Neural cell (in vitro differentiated cells): ENCODE measurements around the gene COL25A1. TPM values are rescaled to one million over a fixed set of nuclear protein-coding genes. Genes with fewer than 3 reads are reported as not detected.

Source experiments
- H2AFZ ChIP-seq: fragments of 200-600, 300-800 bp; sonication (generic), shearing (Covaris generic); 2 replicates; pipeline ENCODE4 v1.6.0; 2014; ENCODE audit warnings: low read depth, mild to moderate bottlenecking, antibody characterized with exemption, low read length, moderate library complexity
- H3F3A ChIP-seq: fragments of 200-600 bp; shearing (Covaris generic); 2 replicates; pipeline ENCODE4 v1.6.1; 2016; ENCODE audit warnings: mild to moderate bottlenecking, moderate library complexity, mixed read lengths, antibody characterized with exemption, low read length; ENCODE audit not compliant: insufficient read depth, poor library complexity, severe bottlenecking
- H3K27ac ChIP-seq: fragments of 200-600, 300-800 bp; sonication (generic), shearing (Covaris generic); 2 replicates; pipeline ENCODE4 v1.5.1; 2014; ENCODE audit warnings: mild to moderate bottlenecking, low read length, moderate library complexity
- H3K27me3 ChIP-seq: fragments of 300-800, 200-600 bp; sonication (generic), shearing (Covaris generic); 2 replicates; pipeline ENCODE4 v1.6.0; 2014; ENCODE audit warnings: mild to moderate bottlenecking, low read depth, low read length, moderate library complexity; ENCODE audit not compliant: insufficient read depth
- H3K36me3 ChIP-seq: fragments of 300-800, 200-600 bp; sonication (generic), shearing (Covaris generic); 2 replicates; pipeline ENCODE4 v1.5.1; 2014; ENCODE audit warnings: mild to moderate bottlenecking, antibody characterized with exemption, low read length, moderate library complexity; ENCODE audit not compliant: insufficient read depth
- H3K4me2 ChIP-seq: fragments of 300-800, 200-600 bp; sonication (generic), shearing (Covaris generic); 2 replicates; pipeline ENCODE4 v1.6.0; 2014; ENCODE audit warnings: mild to moderate bottlenecking, low read length
- H3K4me3 ChIP-seq: fragments of 300-800, 200-600 bp; sonication (generic), shearing (Covaris generic); 2 replicates; pipeline ENCODE4 v1.5.1; 2014; ENCODE audit warnings: mild to moderate bottlenecking, low read length, moderate library complexity
- H3K79me2 ChIP-seq: fragments of 200-600 bp; shearing (Covaris generic); replicated peaks from 2 replicates; pipeline ENCODE4 v1.6.0; 2014; ENCODE audit warnings: mild to moderate bottlenecking, low read length, moderate library complexity; ENCODE audit not compliant: insufficient read depth
- H3K9ac ChIP-seq: fragments of 300-800, 200-600 bp; sonication (generic), shearing (Covaris generic); 2 replicates; pipeline ENCODE4 v1.6.1; 2016; ENCODE audit warnings: mild to moderate bottlenecking, low read length, mixed read lengths
- H3K9me2 ChIP-seq: fragments of 200-600 bp; shearing (Covaris generic); 2 replicates; pipeline ENCODE4 v1.6.1; 2016; ENCODE audit warnings: mild to moderate bottlenecking, low read length, mixed read lengths; ENCODE audit not compliant: insufficient read depth
- H3K9me3 ChIP-seq: fragments of 200-600, 300-800 bp; sonication (generic), shearing (Covaris generic); 2 replicates; pipeline ENCODE4 v1.6.1; 2016; ENCODE audit warnings: mild to moderate bottlenecking, mixed run types, low read length, moderate library complexity, mixed read lengths
- H4K20me1 ChIP-seq: fragments of 200-600 bp; shearing (Covaris generic); 2 replicates; pipeline ENCODE4 v1.6.1; 2016; ENCODE audit warnings: mild to moderate bottlenecking, mixed run types; ENCODE audit not compliant: insufficient read depth
- CTCF ChIP-seq: fragments of 450-650 bp; IDR thresholded peaks from 2 replicates; pipeline ENCODE4 v1.5.1; 2014; ENCODE audit warnings: antibody characterized with exemption, mild to moderate bottlenecking, moderate library complexity; ENCODE audit not compliant: poor library complexity, severe bottlenecking
- EP300 ChIP-seq: fragments of 450-650 bp; conservative IDR thresholded peaks from 2 replicates; pipeline ENCODE4 v1.6.1; 2014; ENCODE audit warnings: antibody characterized with exemption, mild to moderate bottlenecking, moderate library complexity; ENCODE audit not compliant: poor library complexity, severe bottlenecking
- EZH2 ChIP-seq: fragments of 200-600, 300-800 bp; shearing (Covaris generic), sonication (generic); IDR thresholded peaks from 2 replicates; pipeline ENCODE4 v1.6.1; 2014; ENCODE audit warnings: antibody characterized with exemption, low read length, borderline replicate concordance, mild to moderate bottlenecking; ENCODE audit not compliant: insufficient read depth, poor library complexity, severe bottlenecking
- MXI1 ChIP-seq: fragments of 450-650 bp; conservative IDR thresholded peaks from 2 replicates; pipeline ENCODE4 v1.6.1; 2014; ENCODE audit warnings: antibody characterized with exemption, mild to moderate bottlenecking; ENCODE audit not compliant: poor library complexity, severe bottlenecking
- POLR2AphosphoS5 ChIP-seq: IDR thresholded peaks from 2 replicates; pipeline ENCODE4 v1.6.1; 2012
- RAD21 ChIP-seq: fragments of 450-650 bp; conservative IDR thresholded peaks from 2 replicates; pipeline ENCODE4 v1.6.1; 2014; ENCODE audit warnings: antibody characterized with exemption, mild to moderate bottlenecking, moderate library complexity
- SMC3 ChIP-seq: fragments of 450-650 bp; conservative IDR thresholded peaks from 2 replicates; pipeline ENCODE4 v1.6.1; 2014; ENCODE audit warnings: antibody characterized with exemption, mild to moderate bottlenecking, moderate library complexity; ENCODE audit not compliant: poor library complexity
- TAF1 ChIP-seq: IDR thresholded peaks from 2 replicates; pipeline ENCODE4 v1.6.1; 2012; ENCODE audit warnings: low read depth
- polyA plus RNA-seq: library from polyadenylated mRNA; depleted of rRNA; stranded (reverse); fragments of >200 nt; gene quantifications from 2 replicates; pipeline ENCODE4 v1.2.3, GENCODE V29; 2014
- TF ChIP-seq, protein P1 (sequence below): IDR thresholded peaks from 2 replicates; pipeline ENCODE4 v1.6.1; 2012; ENCODE audit warnings: borderline replicate concordance

Gene COL25A1
- polyA plus RNA-seq, 1 donor from 2014 or later, result 32.3 TPM

GRCh38 chr4:109184491-109184961, 117.9 kb downstream of the COL25A1 start:
- Histone ChIP-seq H3K27me3 (no peaks in the 10 kb centered on the region), H3K36me3 (no peaks in the 10 kb centered on the region), H3K27ac (no peak overlapping the region), H3K9me3 (no peaks in the 10 kb centered on the region), H3K9ac (no peak overlapping the region), H3K4me2 (no peak overlapping the region), H4K20me1 (no peaks in the 10 kb centered on the region), H3K79me2 (no peaks in the 10 kb centered on the region), H3F3A (no peaks in the 10 kb centered on the region), H3K9me2 (no peaks in the 10 kb centered on the region), H2AFZ (no peak overlapping the region), H3K4me3 (no peak overlapping the region)
- TF ChIP-seq MXI1 (no peak), SMC3 (no peak), CTCF (no peak), TAF1 (no peak), EZH2 (no peak)
- TF ChIP-seq, protein P1, sequence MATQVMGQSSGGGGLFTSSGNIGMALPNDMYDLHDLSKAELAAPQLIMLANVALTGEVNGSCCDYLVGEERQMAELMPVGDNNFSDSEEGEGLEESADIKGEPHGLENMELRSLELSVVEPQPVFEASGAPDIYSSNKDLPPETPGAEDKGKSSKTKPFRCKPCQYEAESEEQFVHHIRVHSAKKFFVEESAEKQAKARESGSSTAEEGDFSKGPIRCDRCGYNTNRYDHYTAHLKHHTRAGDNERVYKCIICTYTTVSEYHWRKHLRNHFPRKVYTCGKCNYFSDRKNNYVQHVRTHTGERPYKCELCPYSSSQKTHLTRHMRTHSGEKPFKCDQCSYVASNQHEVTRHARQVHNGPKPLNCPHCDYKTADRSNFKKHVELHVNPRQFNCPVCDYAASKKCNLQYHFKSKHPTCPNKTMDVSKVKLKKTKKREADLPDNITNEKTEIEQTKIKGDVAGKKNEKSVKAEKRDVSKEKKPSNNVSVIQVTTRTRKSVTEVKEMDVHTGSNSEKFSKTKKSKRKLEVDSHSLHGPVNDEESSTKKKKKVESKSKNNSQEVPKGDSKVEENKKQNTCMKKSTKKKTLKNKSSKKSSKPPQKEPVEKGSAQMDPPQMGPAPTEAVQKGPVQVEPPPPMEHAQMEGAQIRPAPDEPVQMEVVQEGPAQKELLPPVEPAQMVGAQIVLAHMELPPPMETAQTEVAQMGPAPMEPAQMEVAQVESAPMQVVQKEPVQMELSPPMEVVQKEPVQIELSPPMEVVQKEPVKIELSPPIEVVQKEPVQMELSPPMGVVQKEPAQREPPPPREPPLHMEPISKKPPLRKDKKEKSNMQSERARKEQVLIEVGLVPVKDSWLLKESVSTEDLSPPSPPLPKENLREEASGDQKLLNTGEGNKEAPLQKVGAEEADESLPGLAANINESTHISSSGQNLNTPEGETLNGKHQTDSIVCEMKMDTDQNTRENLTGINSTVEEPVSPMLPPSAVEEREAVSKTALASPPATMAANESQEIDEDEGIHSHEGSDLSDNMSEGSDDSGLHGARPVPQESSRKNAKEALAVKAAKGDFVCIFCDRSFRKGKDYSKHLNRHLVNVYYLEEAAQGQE, result no peak

DNA sequence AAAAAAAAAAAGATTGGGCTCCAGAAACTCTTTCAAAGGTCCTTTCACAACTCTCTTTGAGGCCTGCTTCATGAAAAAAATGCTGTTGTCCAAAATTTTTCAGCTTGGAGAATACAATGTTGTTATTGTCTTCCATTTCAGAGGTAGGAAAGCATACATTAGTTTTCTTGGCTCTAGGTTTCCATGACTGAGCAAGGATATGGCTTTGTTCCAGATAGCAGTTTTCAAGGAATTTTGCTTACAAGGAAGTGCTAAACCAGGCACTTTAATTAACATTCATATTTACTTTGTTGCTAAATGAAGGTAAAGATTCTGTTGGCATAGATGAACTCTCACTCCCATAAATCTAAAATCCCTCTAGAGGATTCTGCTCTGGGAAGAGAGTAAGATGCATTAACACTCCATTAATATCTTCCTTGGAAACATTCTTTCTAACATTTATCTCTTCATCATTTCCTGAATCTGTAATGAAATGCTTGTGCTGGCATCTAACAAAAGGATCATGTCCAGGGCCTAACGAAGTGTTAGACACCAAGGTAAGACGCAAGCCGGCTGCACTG, 118.4 kb downstream of the COL25A1 start:
- H3K9me2 ChIP-seq, result no peaks in the 10 kb centered on the region

More for the DNA sequence above, 118.4 kb downstream of the COL25A1 start:
- Histone ChIP-seq H3K27ac (no peak overlapping the region), H3K4me3 (no peak overlapping the region), H2AFZ (no peak overlapping the region), H3K36me3 (no peaks in the 10 kb centered on the region), H3K79me2 (no peaks in the 10 kb centered on the region), H3K9ac (no peak overlapping the region), H3F3A (no peaks in the 10 kb centered on the region), H4K20me1 (no peaks in the 10 kb centered on the region), H3K9me3 (no peaks in the 10 kb centered on the region), H3K4me2 (no peak overlapping the region), H3K27me3 (no peaks in the 10 kb centered on the region)
- TF ChIP-seq RAD21 (no peak), POLR2AphosphoS5 (no peak), TAF1 (no peak), SMC3 (no peak), EP300 (no peak), CTCF (no peak), EZH2 (no peak), MXI1 (no peak)
- TF ChIP-seq, protein P1, result no peak
